ENCODE measurements around the gene PIAS1.

DNA sequence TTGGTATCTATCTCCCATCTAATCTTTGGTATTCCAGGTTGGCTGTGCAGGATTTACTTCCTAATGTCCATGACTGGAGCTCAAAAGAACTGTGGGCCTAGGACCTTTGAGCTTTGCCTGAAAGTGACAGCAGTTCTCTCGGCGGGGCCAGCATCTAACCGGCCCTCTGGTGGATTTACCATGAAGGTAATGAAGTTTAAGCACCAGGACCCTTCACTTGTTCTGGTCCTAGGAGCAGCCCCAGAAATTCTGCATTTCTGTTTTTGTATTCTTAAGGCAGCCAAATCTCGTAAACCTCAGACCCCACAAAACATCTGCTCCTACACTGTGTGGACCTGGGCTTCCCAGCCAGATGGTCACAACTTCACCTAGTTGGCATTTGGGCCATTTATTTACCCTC is 138.0 kb downstream of the PIAS1 start:
- TF ChIP-seq, protein P1, sequence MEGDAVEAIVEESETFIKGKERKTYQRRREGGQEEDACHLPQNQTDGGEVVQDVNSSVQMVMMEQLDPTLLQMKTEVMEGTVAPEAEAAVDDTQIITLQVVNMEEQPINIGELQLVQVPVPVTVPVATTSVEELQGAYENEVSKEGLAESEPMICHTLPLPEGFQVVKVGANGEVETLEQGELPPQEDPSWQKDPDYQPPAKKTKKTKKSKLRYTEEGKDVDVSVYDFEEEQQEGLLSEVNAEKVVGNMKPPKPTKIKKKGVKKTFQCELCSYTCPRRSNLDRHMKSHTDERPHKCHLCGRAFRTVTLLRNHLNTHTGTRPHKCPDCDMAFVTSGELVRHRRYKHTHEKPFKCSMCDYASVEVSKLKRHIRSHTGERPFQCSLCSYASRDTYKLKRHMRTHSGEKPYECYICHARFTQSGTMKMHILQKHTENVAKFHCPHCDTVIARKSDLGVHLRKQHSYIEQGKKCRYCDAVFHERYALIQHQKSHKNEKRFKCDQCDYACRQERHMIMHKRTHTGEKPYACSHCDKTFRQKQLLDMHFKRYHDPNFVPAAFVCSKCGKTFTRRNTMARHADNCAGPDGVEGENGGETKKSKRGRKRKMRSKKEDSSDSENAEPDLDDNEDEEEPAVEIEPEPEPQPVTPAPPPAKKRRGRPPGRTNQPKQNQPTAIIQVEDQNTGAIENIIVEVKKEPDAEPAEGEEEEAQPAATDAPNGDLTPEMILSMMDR (tag by site-specific recombination; IDR thresholded peaks at IDR 0.05) = no peak
- no peak for TF ChIP-seq SP2 (tag by site-specific recombination; IDR thresholded peaks at IDR 0.05)

Data from HEK293 (cell line).